COR-L47 (cell line): Measurements from ENCODE around the gene NOB1.
"Not testable (repeated sequence)": the region's sequence is repeated elsewhere in the genome, so short reads cannot be mapped to it uniquely, and the experiment has no call there.

ENCODE experiments used
- DNase-seq: peaks from one replicate; lab custom pipeline; 2025; lab: John Stamatoyannopoulos, UW

The NOB1 gene

GRCh38 chr16:69761983-69762813 lies 7.5 kb upstream of the NOB1 start, which contains the start of gene WWP2:
Gene WWP2, plus strand, starts transcription at chr16:69762332. Its CDS starts 24,679 bp downstream, at chr16:69787011.
- peak; percentile 80 for DNase-seq

GRCh38 chr16:69757375-69757774 lies 2.6 kb upstream of the NOB1 start:
- not testable (repeated sequence) for DNase-seq

- no peak for DNase-seq
Measured at GRCh38 chr16:69756705-69757104, 2.0 kb upstream of the NOB1 start.

- no peak for DNase-seq
Measured at GRCh38 chr16:69754143-69754468, 620 bp downstream of the NOB1 start.

- no peak for DNase-seq
Measured at GRCh38 chr16:69748694-69749345, 5.9 kb downstream of the NOB1 start.

GRCh38 chr16:69747115-69747514 lies 7.6 kb downstream of the NOB1 start:
- DNase-seq, result no peak

GRCh38 chr16:69745959-69746358 lies 8.8 kb downstream of the NOB1 start:
- no peak for DNase-seq

- DNase-seq, result no peak
Measured at GRCh38 chr16:69745232-69745612, 9.5 kb downstream of the NOB1 start.

- no peak for DNase-seq
Measured at GRCh38 chr16:69744363-69745231, 10.1 kb downstream of the NOB1 start.

GRCh38 chr16:69741951-69742904 lies 12.5 kb downstream of the NOB1 start:
- no peak for DNase-seq

GRCh38 chr16:69741519-69741918 lies 13.2 kb downstream of the NOB1 start:
- no peak for DNase-seq

- no peak for DNase-seq
Measured at GRCh38 chr16:69732101-69732500, 22.6 kb downstream of the NOB1 start.

- DNase-seq, result not testable (repeated sequence)
Measured at GRCh38 chr16:69731280-69731679, 23.4 kb downstream of the NOB1 start.

GRCh38 chr16:69729030-69729429 lies 25.7 kb downstream of the NOB1 start:
- DNase-seq, result not testable (repeated sequence)

GRCh38 chr16:69727916-69728270 lies 26.8 kb downstream of the NOB1 start:
- no peak for DNase-seq

- DNase-seq, result peak; percentile 92
Measured at GRCh38 chr16:69726313-69727060, 28.2 kb downstream of the NOB1 start, which contains the start of gene NQO1. Gene NQO1, minus strand, starts transcription at chr16:69726560. Its CDS starts 121 bp downstream, at chr16:69726439.

GRCh38 chr16:69725480-69726312 lies 29.0 kb downstream of the NOB1 start:
- DNase-seq, result no peak

- DNase-seq, result no peak
Measured at GRCh38 chr16:69724981-69725479, 29.7 kb downstream of the NOB1 start.

- DNase-seq, result no peak
Measured at GRCh38 chr16:69724414-69724873, 30.3 kb downstream of the NOB1 start.
